GM18868 (cell line): Measurements from ENCODE around the gene GPHN.
"Not testable (repeated sequence)": the region's sequence is repeated elsewhere in the genome, so short reads cannot be mapped to it uniquely, and the experiment has no call there.

ENCODE experiments used
- ATAC-seq: cut with Tn5 transposase; IDR thresholded peaks from one replicate; pipeline ENCODE4 v1.9.1; 2021; ENCODE audit warnings: mild to moderate bottlenecking, moderate library complexity; ENCODE audit not compliant: unreplicated experiment

GPHN gene

GRCh38 chr14:66758031-66758613, 250.2 kb downstream of the GPHN start:
- no peak for ATAC-seq

- ATAC-seq: no peak
Measured at GRCh38 chr14:66772146-66772545, 264.2 kb downstream of the GPHN start.

GRCh38 chr14:66782853-66783252, 274.9 kb downstream of the GPHN start:
- ATAC-seq: no peak

GRCh38 chr14:66790101-66790500, 282.2 kb downstream of the GPHN start:
- ATAC-seq: no peak

- no peak for ATAC-seq
Measured at GRCh38 chr14:66802962-66803361, 295.0 kb downstream of the GPHN start.

- ATAC-seq: no peak
Measured at GRCh38 chr14:66804141-66804540, 296.2 kb downstream of the GPHN start.

- no peak for ATAC-seq
Measured at GRCh38 chr14:66813636-66814035, 305.7 kb downstream of the GPHN start.

- no peak for ATAC-seq
Measured at GRCh38 chr14:66815687-66816086, 307.7 kb downstream of the GPHN start.

- ATAC-seq: no peak
Measured at GRCh38 chr14:66824251-66824650, 316.3 kb downstream of the GPHN start.

- ATAC-seq: no peak
Measured at GRCh38 chr14:66827182-66827581, 319.2 kb downstream of the GPHN start.

- no peak for ATAC-seq
Measured at GRCh38 chr14:66831173-66831572, 323.2 kb downstream of the GPHN start.

GRCh38 chr14:66833816-66834215, 325.9 kb downstream of the GPHN start:
- ATAC-seq: no peak

GRCh38 chr14:66837436-66837835, 329.5 kb downstream of the GPHN start:
- not testable (repeated sequence) for ATAC-seq

GRCh38 chr14:66842911-66843512, 335.1 kb downstream of the GPHN start:
- ATAC-seq: peak; percentile 53

- peak; percentile 50 for ATAC-seq
Measured at GRCh38 chr14:66850258-66850888, 342.4 kb downstream of the GPHN start.

GRCh38 chr14:66853311-66853710, 345.4 kb downstream of the GPHN start:
- ATAC-seq: no peak

- no peak for ATAC-seq
Measured at GRCh38 chr14:66857867-66858266, 349.9 kb downstream of the GPHN start.

- ATAC-seq: no peak
Measured at GRCh38 chr14:66859063-66859671, 351.2 kb downstream of the GPHN start.

GRCh38 chr14:66881596-66881995, 373.6 kb downstream of the GPHN start:
- no peak for ATAC-seq

GRCh38 chr14:66884149-66884548, 376.2 kb downstream of the GPHN start:
- ATAC-seq: no peak

- ATAC-seq: no peak
Measured at GRCh38 chr14:66900719-66901118, 392.8 kb downstream of the GPHN start.

GRCh38 chr14:66910311-66910840, 402.4 kb downstream of the GPHN start:
- ATAC-seq: no peak
